HG03520 (cell line): ENCODE data around the gene TTC1.
"Not testable (repeated sequence)": the region's sequence is repeated elsewhere in the genome, so short reads cannot be mapped to it uniquely, and the experiment has no call there.

Experiments
- ATAC-seq: cut with Tn5 transposase; IDR thresholded peaks from one replicate; pipeline ENCODE4 v1.9.1; 2021; ENCODE audit warnings: mild to moderate bottlenecking, moderate library complexity; ENCODE audit not compliant: unreplicated experiment

The TTC1 gene

DNA sequence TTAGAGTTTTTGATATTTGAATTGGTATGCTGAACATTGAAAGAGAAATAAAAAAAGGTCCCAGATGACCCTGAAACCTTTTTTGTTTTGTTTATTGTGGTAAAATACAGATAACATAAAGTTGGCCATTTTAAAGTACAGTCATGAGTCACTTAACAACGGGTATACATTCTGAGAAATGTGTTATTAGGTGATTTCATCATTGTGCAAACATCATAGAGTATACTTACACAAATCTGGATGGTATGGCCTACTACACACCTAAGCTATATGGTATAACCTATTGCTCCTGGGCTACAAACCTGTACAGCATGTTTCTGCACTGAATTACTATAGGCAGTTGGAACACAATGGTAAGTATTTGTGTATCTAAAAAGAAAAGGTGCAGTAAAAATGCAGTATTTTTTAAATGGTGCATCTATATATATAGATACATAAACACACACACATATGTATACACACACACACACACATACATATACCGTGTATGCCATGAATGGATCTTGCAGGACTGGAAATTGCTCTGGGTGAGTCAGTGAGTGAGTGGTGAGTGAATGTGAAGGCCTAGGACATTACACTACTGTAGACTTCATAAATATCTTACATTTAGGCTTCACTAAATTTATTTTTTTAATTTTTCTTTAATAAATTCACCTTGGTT, 31.0 kb downstream of the TTC1 start:
- no peak for ATAC-seq

DNA sequence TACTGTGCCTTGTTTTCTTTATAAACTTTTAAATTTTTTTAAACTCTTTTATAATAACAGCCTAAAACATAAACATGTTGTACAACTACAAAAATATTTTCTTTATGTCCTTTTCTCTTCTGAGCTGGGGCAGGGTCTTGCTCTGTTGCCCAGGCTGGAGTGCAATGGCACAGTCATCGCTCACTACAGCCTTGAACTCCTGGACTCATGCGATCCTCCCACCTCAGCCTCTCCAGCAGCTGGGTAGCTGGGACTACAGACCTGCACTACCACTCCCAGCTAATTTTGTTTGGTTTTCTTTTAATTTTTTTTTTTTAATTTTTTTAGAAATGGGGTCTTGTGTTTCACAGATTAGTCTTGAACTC, 31.5 kb downstream of the TTC1 start:
- ATAC-seq = no peak

DNA sequence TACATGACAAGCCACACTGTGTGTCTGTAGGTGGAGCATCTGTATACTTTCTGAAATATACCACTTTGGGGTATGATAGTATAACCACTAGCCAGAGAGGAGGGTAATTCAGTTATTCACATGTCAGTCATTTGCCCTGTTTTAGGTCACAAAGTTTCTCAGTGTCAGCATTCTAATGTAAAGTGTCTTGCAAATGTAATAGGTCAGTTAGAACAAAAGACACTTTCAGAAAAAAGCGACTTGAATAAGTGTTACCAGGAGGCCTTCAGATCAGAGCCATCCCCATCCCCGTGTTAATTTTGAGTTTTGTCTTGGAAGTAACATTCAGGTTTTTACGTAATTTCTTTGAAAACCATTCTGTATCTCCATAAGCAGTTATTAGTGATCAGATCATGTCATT, 33.7 kb downstream of the TTC1 start:
- ATAC-seq = no peak

DNA sequence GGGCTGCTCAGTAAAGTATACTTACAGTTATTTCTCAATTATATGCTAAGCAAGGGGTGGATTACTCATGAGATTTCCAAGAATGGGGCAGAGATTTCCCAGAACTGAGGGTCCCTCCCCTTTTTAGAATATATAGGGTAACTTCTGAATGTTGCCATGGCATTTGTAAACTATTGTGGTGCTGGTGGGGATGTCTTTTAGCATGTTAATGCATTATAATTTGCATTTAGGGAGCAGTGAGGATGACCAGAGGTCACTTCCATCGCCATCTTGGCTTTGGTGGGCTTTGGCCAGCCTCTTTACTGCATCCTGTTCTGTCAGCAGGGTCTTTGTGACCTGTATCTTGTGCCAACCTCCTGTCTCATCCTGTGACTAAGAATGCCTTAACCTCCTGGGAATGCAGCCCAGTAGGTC, 35.5 kb downstream of the TTC1 start:
- ATAC-seq = no peak

DNA sequence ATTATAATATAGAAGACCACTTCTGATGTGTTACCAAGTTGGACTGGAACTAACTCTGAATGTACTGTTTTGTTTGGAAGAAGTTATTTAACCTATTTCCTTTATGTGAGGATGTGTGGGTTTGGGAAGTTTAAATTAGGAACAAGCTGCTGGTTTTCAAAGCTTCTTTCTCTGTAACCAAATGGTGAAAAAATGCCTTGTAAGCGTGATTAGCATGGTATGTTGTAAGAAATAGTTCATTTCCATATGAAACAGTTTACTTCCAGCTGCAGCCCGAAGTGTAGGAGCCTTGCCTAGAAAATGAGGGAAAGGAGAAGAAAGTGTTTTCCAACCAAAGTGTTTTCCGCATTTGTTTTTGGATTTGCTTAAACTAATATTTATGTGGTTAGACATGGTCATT, 36.0 kb downstream of the TTC1 start:
- no peak for ATAC-seq

DNA sequence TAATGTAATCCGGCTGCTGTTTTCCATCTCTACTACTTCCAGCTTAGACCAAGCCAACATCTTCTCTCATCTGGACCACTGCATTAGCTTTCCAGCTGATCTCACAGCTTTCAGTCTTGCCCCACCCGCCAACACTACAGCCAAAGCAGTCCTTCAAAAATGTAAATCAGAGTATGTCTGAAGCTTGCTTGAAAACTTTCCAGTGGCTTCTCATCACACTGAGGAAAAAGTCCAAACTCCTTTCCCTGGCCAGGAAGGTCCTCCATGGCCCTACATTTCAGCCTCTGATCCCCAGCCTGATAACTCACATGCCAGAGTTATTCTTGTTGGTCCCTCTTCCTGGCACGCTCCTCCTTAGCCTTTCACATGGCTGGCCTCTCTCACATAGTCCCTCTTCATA, 38.5 kb downstream of the TTC1 start:
- ATAC-seq = no peak

DNA sequence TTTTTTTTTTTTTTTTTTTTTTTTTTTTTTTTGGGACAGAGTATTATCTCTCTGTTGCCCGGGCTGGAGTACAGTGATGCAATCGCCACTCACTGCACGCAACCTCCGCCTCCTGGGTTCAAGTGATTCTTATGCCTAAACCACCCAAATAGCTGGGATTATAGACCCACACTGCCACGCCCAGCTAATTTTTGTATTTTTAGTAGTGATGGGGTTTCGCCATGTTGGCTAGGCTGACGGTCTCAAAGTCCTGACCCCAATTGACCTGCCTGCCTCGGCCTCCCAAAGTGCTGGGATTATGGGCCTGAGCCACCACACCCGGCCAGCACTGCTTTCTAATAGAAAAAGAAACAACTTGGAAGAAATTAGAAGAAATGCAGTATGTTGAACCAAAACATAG, 39.2 kb downstream of the TTC1 start:
- no peak for ATAC-seq

DNA sequence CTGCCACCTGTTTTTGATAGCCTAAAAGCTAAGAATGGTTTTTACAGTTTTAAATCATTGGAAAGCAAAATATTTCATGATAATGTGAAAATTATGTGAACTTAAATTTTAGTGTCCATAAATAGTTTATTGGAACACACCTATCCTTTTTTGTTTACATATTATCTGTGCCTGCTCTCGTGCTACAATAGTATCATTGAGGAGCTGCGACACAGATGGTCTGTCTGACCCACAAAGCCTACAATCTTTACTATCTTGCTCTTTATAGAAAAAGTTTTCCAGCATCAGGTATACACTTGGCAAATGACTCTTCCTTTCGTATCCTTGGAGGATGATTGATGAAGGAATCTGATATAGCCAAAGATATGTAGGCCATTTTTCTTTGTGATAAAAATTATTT, 40.2 kb downstream of the TTC1 start:
- no peak for ATAC-seq

DNA sequence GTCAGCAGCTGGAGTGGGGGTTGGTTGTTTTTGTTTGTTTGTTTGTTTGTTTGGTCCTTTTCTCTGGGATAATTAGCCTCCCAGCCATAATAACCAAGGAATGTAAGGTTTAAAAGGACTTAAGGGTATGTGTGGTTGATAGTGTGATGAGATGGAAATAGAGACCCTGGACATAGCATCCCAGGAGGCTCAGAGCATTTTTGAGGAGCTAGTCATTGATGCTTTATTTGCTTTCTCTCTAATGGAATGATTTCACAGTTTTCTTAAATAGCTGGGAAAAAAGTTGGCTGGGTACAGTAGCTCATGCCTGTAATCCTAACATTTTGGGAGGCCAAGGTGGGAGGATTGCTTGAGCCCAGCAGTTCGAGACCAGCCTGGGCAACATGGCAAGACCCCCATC, 45.1 kb downstream of the TTC1 start:
- no peak for ATAC-seq

DNA sequence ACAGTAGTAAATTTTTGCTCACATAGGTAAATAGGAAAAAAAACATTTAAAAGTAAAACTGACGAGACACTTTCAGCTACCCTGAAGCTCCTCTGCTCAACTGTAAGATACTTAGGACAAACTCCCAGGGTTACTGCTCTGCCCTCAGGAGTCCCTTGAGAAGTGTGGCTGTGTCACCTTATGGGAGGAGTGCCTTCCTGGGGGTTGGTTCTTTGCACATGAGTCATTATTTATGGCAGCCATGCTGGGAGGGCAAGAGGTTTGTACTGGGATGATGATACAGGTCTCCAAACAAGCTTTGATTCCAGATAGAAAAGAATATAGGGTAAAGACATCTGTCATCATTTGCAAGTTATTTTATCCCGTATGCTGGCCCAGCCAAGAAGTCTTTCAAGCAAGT, 45.9 kb downstream of the TTC1 start:
- no peak for ATAC-seq

DNA sequence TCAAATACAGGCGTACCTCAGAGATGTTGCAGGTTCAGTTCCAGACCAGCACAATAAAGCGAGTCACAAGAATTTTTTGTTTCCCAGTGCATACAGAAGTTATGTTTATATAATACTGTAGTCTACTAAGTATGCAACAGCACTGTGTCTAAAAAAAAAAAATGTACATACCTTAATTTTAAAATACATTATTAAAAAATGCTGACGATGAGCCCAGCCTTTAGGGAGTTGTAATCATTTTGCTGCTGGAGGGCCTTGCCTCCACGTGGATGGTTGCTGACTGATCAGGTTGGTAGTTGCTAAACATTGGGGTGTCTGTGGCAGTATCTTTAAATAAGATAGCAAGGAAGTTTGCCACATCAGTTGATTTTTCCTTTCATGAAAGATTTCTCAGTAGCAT, 48.3 kb downstream of the TTC1 start:
- ATAC-seq = no peak

DNA sequence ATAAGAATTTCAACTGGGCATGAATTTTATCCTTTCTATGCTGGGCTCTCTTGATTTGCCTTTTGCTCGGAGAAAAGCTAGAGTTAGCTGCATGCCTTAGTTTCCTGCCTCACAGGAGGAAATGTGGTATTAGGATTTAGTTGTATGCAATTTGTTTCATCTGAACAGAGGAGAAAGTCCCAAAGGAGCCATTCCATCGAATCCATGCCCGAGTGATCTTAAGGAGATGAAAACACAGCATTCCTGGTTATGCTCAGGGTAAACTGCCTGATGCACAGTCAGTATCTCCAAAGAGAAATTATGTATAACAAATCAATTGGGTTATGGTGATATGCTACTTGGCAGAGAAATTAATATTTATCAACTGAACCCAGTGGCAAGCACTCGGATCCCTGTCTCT, 51.1 kb downstream of the TTC1 start:
- ATAC-seq = no peak

DNA sequence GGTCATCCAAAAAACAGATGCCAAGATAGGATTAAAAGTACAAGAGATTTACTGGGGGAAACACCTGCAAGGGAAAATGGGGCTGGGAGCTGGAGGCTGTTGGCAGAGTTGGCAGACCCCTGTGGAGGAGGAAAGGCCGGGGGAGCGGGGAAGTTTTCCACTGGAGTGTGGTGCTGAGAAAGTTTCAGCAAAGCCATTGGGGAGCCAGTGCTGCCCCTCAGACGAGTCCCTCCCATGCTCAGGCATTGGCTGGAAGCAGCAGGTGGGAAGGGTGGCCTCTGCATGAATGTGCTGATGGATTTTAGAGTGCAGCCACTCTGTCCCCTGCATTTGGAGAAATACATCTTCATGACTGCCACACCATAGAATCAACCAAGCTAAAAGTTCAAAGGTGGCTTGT, 52.8 kb downstream of the TTC1 start:
- ATAC-seq = no peak

DNA sequence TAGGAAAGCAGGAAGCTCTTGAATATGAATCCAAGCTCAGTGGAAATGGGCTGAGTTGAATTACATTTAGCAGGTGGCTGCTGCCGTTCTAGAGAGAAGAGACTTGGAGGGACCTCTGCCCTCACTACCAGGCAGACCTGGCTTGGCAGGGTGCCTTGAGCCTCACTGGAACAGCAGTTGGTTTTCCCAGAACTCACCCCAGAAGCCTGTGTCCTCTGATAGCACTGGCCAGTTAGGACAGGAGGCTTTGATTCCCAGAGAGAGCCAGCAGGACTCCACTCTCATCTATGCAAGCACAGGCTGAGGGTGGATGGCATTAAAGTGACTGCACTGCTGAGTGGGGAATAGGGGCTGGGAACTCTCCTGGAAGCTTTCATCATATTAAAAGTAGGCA, 55.5 kb downstream of the TTC1 start:
- no peak for ATAC-seq

DNA sequence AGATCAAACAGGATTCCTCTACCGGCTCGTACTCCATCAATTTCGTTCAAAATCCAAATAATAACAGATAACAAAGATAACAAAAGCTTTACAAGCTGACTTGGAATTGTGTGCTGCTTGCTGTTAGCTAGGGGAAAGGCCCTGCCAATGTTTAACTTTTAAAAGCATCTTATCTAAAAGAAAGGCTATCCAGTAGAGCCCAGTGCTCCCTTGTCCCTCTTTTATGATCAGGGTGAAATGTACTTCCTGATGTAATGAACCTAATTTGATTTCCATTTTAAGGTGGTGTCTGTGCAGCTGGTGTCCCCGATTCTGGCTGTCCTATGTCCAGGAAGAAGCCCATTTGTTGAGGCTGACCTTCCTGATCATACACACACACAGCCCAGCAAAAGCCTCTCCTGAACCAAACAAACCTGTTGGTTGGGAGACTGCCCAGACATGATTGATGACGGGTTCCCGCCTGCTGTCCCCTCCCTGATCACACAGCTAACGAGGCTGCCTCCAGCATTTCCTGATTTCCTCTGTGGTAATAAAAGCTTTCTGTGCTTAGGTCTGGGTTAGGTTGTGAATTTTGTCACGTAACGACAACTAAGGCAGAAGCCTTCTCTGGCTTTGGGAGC, 56.2 kb downstream of the TTC1 start:
- no peak for ATAC-seq

DNA sequence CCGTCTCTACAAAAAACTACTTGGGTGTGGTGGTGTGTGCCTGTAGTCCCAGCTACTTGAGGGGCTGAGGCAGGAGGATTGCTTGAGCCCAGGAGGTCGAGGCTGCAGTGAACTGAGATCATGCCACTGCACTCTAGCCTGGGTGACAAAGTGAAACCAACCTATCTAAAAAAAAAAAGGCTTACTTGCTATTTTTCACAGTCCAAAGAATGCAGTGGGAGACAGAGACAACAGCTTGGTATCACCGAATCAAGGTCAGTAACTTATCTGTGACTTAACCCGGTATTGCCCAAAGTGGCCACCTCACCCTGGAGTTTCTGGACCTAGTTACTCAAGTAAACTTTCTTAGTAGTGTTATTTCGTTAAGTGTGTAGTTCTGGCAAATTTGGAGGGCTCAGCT, 60.2 kb downstream of the TTC1 start:
- not testable (repeated sequence) for ATAC-seq

DNA sequence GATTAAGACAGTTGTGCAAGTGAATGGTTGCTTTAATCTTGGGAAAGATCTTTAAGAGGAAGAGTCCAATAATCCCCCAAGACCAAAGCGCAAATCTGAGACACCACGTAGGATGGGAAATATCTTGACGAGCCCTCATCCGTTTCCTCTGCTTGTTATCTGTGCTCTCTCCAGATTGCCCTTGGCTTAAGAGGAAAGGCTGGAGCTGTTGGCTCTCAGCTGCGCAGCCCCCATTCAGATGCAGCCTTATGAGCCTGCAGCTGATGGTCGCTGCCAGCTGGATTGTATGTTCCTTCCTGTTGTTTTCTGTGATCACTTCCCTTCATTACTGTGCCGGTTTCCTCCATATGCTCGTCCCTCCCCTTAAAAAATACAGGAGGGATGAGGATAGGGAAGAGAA, 62.6 kb downstream of the TTC1 start:
- no peak for ATAC-seq

DNA sequence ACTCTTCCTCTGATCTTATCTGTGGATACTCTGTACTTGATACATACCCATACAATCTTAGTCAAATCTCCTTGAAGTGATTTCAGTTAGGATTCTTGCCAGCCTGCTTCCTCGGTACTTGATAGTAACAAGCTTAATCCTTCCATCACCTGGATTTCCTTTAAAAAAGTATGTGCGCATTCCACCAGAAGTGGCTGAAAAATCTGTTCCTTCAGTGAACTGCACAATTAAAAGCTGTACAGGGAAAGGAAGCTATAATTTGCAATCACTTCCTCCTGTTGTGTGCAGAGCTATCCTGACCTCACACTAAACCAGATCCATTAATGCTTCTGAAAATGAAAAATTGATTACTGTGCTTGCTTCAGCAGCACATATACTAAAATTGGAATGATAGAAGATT, 63.0 kb downstream of the TTC1 start:
- ATAC-seq = no peak

DNA sequence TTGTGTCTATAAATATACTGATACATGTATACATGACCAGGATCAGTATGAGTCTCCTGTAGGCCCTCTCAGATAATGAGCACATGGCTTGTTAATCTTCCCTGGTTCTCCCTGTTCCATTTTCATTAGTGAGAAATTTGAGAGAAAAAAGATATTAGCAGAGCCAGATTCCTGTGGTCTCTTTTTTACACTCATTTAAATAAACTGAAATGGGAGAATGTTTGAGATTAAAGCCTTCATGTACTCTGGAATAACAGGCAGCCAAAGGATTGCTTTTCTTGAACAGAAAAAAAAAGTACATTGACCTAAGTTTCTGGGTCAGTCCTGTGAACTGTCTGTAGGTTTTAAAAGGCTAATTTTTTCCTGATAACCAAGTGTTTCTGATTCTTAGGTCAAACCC, 66.1 kb downstream of the TTC1 start:
- ATAC-seq = no peak

DNA sequence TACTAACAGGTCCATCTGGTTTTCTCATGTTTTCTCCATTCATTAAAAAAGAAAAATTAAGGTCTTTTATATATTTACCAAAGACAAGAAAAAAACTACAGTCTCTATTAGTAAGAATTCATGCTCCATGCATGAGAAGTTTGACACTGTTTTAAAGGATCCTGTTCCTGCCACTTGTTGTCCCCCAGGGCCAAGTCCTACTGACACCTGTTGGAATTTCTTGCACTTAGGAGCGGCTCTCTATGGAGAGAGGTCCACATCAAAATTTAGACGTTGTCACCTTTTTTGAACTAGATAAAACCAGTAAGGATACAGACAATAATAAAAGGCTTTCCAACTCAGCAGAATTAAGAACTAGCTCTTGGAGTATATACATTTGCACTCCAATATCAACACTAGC, 68.1 kb downstream of the TTC1 start:
- ATAC-seq = no peak

DNA sequence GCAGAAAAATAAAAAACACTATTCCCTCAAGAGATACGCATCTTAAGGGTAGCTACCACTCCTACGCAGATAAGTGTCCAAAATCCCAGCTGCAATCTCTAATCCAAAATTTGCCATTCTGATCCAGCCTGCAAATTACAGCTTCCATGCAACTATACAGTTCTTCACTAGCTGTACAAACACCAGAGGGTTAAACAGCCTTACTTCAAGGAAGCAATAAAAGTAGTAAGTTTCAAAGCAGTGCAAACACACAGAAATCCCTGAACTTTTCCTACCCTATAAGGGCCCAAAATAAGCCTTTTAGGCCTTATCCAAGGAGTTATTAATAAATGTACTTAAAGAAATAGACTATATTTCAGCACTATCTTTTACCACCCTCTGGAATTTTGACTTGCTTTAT, 70.8 kb downstream of the TTC1 start:
- ATAC-seq = no peak

DNA sequence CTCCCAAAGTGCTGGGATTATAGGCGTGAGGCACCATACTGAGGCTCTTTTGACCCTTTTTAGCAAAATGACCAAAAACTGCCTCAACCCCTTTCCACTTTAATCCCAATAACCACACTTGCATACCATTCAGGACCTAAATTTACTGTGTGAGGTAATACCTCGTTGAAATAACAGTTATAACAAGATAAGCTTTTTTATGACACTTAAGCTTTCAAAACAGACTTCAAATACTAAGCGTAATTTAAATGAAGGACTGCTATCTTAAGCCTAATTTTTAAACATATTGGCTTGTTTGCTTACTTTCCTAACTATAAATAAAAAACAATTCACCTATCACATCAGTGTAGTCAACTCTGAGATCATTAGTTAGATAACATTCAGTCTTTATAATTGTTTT, 72.6 kb downstream of the TTC1 start:
- no peak for ATAC-seq
